Ovary (tissue), 10 donors: Measurements from ENCODE around the gene SV2C. TPM values are rescaled to one million over a fixed set of nuclear protein-coding genes. Genes with fewer than 3 reads are reported as not detected.
"Not testable (repeated sequence)": the region's sequence is repeated elsewhere in the genome, so short reads cannot be mapped to it uniquely, and the experiment has no call there.

Experiments
- DNase-seq, 5 donors: peaks; one replicate each; pipeline ENCODE4 v3.0.0-alpha.2; 2019 to 2020
- H3K27ac ChIP-seq, 2 donors: fragments of 200-600 bp; one replicate each; pipeline versions ENCODE4 v1.5.1 to v1.8.0; 2019 to 2022
- H3K27me3 ChIP-seq: fragments of 200-600 bp; one replicate; pipeline ENCODE4 v1.8.0; 2022
- H3K36me3 ChIP-seq: fragments of 200-600 bp; sonication (generic); one replicate; pipeline ENCODE4 v1.5.1; 2019
- H3K4me1 ChIP-seq: one replicate; pipeline ENCODE4 v1.8.1; 2013; ENCODE audit warnings: mild to moderate bottlenecking, moderate library complexity; ENCODE audit not compliant: insufficient read depth
- H3K4me3 ChIP-seq: fragments of 200-600 bp; sonication (generic); one replicate; pipeline ENCODE4 v1.5.1; 2017
- H3K9me3 ChIP-seq, 2 donors: fragments of 200-600 bp in 1 of 2; sonication (generic) in 1 of 2; one replicate each; pipeline versions ENCODE4 v1.5.1 to v1.8.1; 2013 to 2019; ENCODE audit warnings: mild to moderate bottlenecking in 1 of 2, moderate library complexity in 1 of 2
- CTCF ChIP-seq, 3 donors: fragments of 450-650 bp in 2 of 3; fragments of 200-600 bp in 1 of 3; IDR thresholded peaks; one replicate each; pipeline versions ENCODE4 v1.5.1 to v1.8.0; 2016 to 2022; ENCODE audit warnings: antibody characterized with exemption in 3 of 3, mild to moderate bottlenecking in 1 of 3
- EP300 ChIP-seq: sonication (generic); formaldehyde crosslinking; IDR thresholded peaks from one replicate; pipeline ENCODE4 v1.6.1; 2017; ENCODE audit warnings: antibody characterized with exemption
- POLR2A ChIP-seq: fragments of 450-650 bp; IDR thresholded peaks from one replicate; pipeline ENCODE4 v1.6.1; 2017; ENCODE audit warnings: antibody characterized with exemption, mild to moderate bottlenecking, moderate library complexity
- WGBS, 3 donors: extraction: QIAGEN DNeasy Blood & Tissue Kit in 1 of 3; methylation state at CpG; one replicate each; pipeline versions ENCODE4 v1.1.5 to v1.1.7; 2013 to 2017; 5-methylcytosine and 5-hydroxymethylcytosine counted together
- intact Hi-C, 4 donors: fragments of 100-400 bp; cut with DNase I; formaldehyde crosslinking; loops; one replicate each; pipeline versions ENCODE4 v1.11.0 to v1.15.1; 2022 to 2023
- long read RNA-seq, 3 donors: library from polyadenylated mRNA in 2 of 3; unstranded in 2 of 3; transcript quantifications; one replicate each; pipeline ENCODE4 v2.0.0 and lab custom pipeline, GENCODE V29; 2021 to 2026
- polyA plus RNA-seq, 2 donors: library from polyadenylated mRNA; stranded (reverse); fragments of 200-250 nt in 1 of 2; fragments of 350-450 nt in 1 of 2; fragmentation: Illumina TruSeq in 1 of 2; extraction: RNeasy Lipid Tissue Mini Kit (QIAGEN cat#74804) in 1 of 2; gene quantifications; one replicate each; pipeline ENCODE4 v1.2.3, GENCODE V29; 2013 to 2014
- total RNA-seq, 7 donors: library from RNA; depleted of rRNA in 2 of 7; stranded (reverse); fragments of >200 nt in 2 of 7; fragmentation: NEBNext Ultra II Directional in 3 of 7; extraction: Animal tissue kit (Norgen Biotek cat#: 25700) in 3 of 7; gene quantifications; one replicate each; pipeline versions ENCODE4 v1.1.0 to v1.2.4, GENCODE V29; 2016 to 2023
- donor health status: DM: no; HTN: no; CAD: no; lungs with moderate emphysema.
- donor health status: DM: no; HTN: no; CAD: no.
- donor health status: Bipolar disorder and iron deficiency.
- donor health status: DM: yes; HTN: yes; CAD: no.
- donor health status: DM: no; HTN: no; CAD: no.
- donor health status: DM: yes; HTN: yes; CAD: no.

Gene SV2C
- total RNA-seq (1 to 10 TPM in 1 of 7 donors, under 1 TPM in 6; 0.10 to 1.3 (median 0.51) TPM), polyA plus RNA-seq (under 1 TPM; 0.13 to 0.60 TPM)
- long read RNA-seq, donor 1, partial matches to known transcripts = 0 of 1 reads
- long read RNA-seq, donor 1, other reads (novel, unspliced or antisense) = 1 of 1 reads
- long read RNA-seq, donor 2, partial matches to known transcripts = 6 of 6 reads
- long read RNA-seq, donor 2, other reads (novel, unspliced or antisense) = 0 of 6 reads
- long read RNA-seq, donor 3 = 0 reads

GRCh38 chr5:76082772-76083554, at the start of gene SV2C:
Gene SV2C (plus strand): TSS chr5:76083383. CDS start chr5:76131751, 48,368 bp downstream.
- DNase-seq = peak in 2 of 5 donors; percentile 15 to 31
- no peaks in the 10 kb centered on the region for H3K36me3 ChIP-seq
- intact Hi-C loops = no loop called here
- no peak within 1 kb of the TSS for H3K4me3 ChIP-seq
- 0 to 1% (median 1%) methylated on average over 50 to 63 of the region's 63 CpGs for WGBS, 3 donors
- H3K27ac ChIP-seq = no peak within 1 kb of the TSS
- TF ChIP-seq CTCF (IDR thresholded peaks at IDR 0.05) (no peak), POLR2A (no peak), EP300 (no peak)
- H3K27me3 ChIP-seq = no peaks in the 10 kb centered on the region
- no peaks in the 10 kb centered on the region for H3K9me3 ChIP-seq
- H3K4me1 ChIP-seq = no peaks in the 10 kb centered on the region

- H3K36me3 ChIP-seq, H3K27me3 ChIP-seq, DNase-seq, H3K9me3 ChIP-seq, intact Hi-C loops, H3K4me3 ChIP-seq, H3K4me1 ChIP-seq, H3K27ac ChIP-seq: not testable (repeated sequence)
- WGBS, 3 donors = 20 to 28% (median 27%) methylated on average over 18 of the region's 18 CpGs
Measured at GRCh38 chr5:76037736-76038151, 45.4 kb upstream of the SV2C start.

- H3K4me1 ChIP-seq = no peaks in the 10 kb centered on the region
- intact Hi-C loops = no loop called here
- no peaks in the 10 kb centered on the region for H3K36me3 ChIP-seq
- no peak overlapping the region for H3K4me3 ChIP-seq
- H3K9me3 ChIP-seq = no peaks in the 10 kb centered on the region
- TF ChIP-seq CTCF (IDR thresholded peaks at IDR 0.05) (no peak), POLR2A (no peak), EP300 (no peak)
- DNase-seq = no peak
- no peaks in the 10 kb centered on the region for H3K27me3 ChIP-seq
- H3K27ac ChIP-seq = no peak overlapping the region
Measured at GRCh38 chr5:76038212-76038611, 45.0 kb upstream of the SV2C start.

GRCh38 chr5:76040806-76041205, 42.4 kb upstream of the SV2C start:
- no peak overlapping the region for H3K27ac ChIP-seq
- H3K36me3 ChIP-seq = no peaks in the 10 kb centered on the region
- DNase-seq = no peak
- TF ChIP-seq POLR2A (no peak), CTCF (IDR thresholded peaks at IDR 0.05) (no peak), EP300 (no peak)
- H3K4me3 ChIP-seq = no peak overlapping the region
- WGBS, 3 donors = 77 to 88% (median 88%) methylated on average over 2 of the region's 2 CpGs
- no peaks in the 10 kb centered on the region for H3K9me3 ChIP-seq
- no peaks in the 10 kb centered on the region for H3K27me3 ChIP-seq
- H3K4me1 ChIP-seq = no peaks in the 10 kb centered on the region
- intact Hi-C loops = no loop called here

- intact Hi-C loops = no loop called here
- no peak for TF ChIP-seq CTCF (IDR thresholded peaks at IDR 0.05)
- no peak for TF ChIP-seq EP300
- no peak for TF ChIP-seq POLR2A
- no peak for DNase-seq
- 38 to 47% (median 39%) methylated on average over 6 of the region's 6 CpGs for WGBS, 3 donors
- Histone ChIP-seq H3K27me3 (no peaks in the 10 kb centered on the region), H3K4me1 (no peaks in the 10 kb centered on the region), H3K27ac (no peak overlapping the region), H3K4me3 (no peak overlapping the region), H3K36me3 (no peaks in the 10 kb centered on the region), H3K9me3 (no peaks in the 10 kb centered on the region)
Measured at GRCh38 chr5:76041863-76042262, 41.3 kb upstream of the SV2C start.
